T-helper 1 cell treated with Interleukin-12 subunit alpha and Interleukin-12 subunit beta and Interleukin-4 antibody, amounts not matched to agents 30 μg/mL and 1 μg/mL, for 36 hours (primary cell): ENCODE measurements around the gene FBXW9.
"Not testable (repeated sequence)": the region's sequence is repeated elsewhere in the genome, so short reads cannot be mapped to it uniquely, and the experiment has no call there.

Experiments used
- H3K27ac Mint-ChIP-seq: one replicate; pipeline ENCODE4 v1.8.0; 2021; ENCODE audit warnings: mild to moderate bottlenecking, mixed read lengths
- H3K27me3 Mint-ChIP-seq: one replicate; pipeline ENCODE4 v1.8.0; 2021; ENCODE audit warnings: low read depth, mixed read lengths
- H3K36me3 Mint-ChIP-seq: one replicate; pipeline ENCODE4 v1.8.0; 2021; ENCODE audit warnings: low read depth, mixed read lengths
- H3K4me1 Mint-ChIP-seq: one replicate; pipeline ENCODE4 v1.8.0; 2021; ENCODE audit warnings: low read depth, mixed read lengths
- H3K4me3 Mint-ChIP-seq: one replicate; pipeline ENCODE4 v1.8.0; 2021; ENCODE audit warnings: mild to moderate bottlenecking, moderate library complexity, mixed read lengths
- H3K9me3 Mint-ChIP-seq: one replicate; pipeline ENCODE4 v1.8.0; 2021; ENCODE audit warnings: mixed read lengths

Gene FBXW9

DNA sequence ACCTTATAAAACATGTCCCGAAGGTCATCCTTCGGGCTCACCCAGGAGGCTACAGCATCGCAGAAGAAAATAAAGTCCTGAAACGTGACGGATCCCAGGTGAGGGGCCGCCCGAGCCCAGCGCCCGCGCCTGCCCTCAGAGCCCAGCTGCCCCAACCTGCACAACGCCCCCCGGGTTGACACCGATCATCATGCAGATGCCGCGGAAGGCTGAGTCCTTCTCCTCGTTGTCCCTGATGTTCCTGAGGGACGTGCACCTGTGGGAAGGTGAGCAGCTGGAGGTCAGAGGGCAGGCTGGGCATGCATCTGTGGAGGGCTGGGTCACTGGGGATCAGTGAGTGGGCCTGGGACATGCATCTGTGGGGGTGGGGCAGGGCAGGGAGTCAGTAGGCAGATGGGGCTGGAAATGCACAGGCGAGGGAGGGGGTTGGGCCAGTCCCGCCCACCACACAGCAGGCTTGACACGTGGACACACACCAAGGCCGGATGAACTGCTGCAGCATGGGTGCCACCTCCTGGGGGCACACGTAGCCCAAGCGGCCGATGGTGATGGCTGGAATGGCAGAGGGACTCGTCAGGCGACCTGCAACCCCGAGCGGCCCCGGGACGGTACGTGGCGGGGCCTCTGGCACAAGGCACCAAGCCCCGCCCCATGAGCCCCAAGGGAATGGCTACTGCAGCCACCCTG is 5.3 kb upstream of the FBXW9 start:
- Mint-ChIP-seq H3K4me1 (peaks cover 4% of the 10 kb centered on the region), H3K27me3 (no peaks in the 10 kb centered on the region), H3K9me3 (no peaks in the 10 kb centered on the region), H3K36me3 (peaks cover 29% of the 10 kb centered on the region), H3K4me3 (no peak overlapping the region), H3K27ac (no peak overlapping the region)

DNA sequence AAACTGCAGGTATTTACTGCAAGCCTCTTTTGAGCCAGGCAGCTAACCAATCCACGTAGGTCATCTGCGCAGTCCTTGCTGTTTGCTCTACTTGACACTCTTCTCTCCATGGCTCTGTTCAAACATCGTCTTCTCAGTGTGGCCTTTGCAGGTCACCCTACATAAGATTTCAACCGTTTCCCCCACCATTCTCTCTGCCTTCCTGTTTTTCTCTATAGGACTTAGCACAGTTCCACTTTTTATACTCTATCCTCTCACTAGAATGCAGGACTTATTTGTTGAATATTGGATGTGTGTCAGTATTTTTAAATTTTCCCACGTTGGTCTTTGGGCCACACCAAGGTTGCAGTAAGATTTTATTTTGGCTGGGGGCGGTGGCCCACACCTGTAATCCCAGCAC is 1.7 kb upstream of the FBXW9 start:
- Mint-ChIP-seq H3K9me3 (no peaks in the 10 kb centered on the region), H3K4me1 (peaks cover 9% of the 10 kb centered on the region), H3K4me3 (peak overlapping the region; percentile 71), H3K27me3 (no peaks in the 10 kb centered on the region), H3K36me3 (peaks cover 13% of the 10 kb centered on the region), H3K27ac (peak overlapping the region; percentile 80)

DNA sequence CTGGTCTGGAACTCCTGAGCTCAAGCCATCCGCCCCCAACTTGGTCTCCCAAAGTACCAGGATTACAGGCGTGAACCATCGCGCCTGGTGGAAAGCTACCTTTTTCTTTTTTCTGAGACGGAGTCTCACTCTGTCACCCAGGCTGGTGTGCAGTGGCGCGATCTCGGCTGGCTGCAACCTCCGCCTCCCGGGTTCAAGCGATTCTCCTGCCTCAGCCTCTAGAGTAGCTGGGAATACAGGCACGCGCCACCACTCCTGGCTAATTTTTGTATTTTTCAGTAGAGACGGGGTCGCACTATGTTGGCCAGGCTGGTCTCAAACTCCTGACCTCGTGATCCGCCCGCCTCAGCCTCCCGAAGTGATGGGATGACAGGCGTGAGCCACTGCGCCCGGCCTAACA is 994 bp upstream of the FBXW9 start:
- H3K27me3 Mint-ChIP-seq, H3K27ac Mint-ChIP-seq: not testable (repeated sequence)

DNA sequence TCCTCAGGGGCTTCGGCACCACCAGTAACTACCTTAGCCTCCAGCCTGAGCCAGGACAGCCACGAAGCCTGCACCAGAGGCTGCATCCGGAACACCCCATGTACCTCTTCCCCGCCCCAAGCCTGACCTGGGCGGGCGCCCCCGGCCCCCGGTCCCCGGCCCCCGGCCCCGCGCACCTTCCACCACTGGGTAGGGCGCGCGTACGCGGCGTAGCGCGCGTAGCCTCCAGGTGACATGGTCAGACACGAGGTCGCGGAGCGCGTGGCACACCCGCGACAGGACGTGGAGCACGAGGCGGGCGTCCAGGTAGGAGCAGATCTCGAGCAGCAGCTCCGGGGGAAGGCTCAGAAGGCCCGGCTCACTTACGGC is 450 bp downstream of the FBXW9 start:
- no peaks in the 10 kb centered on the region for H3K9me3 Mint-ChIP-seq
- no peaks in the 10 kb centered on the region for H3K27me3 Mint-ChIP-seq
- H3K4me1 Mint-ChIP-seq, result peaks cover 9% of the 10 kb centered on the region
- peak overlapping the region; percentile 88 for H3K4me3 Mint-ChIP-seq
- H3K27ac Mint-ChIP-seq, result peak overlapping the region; percentile 96
- H3K36me3 Mint-ChIP-seq, result peaks cover 8% of the 10 kb centered on the region

More for the DNA sequence above, 994 bp upstream of the FBXW9 start:
- H3K9me3 Mint-ChIP-seq, H3K4me1 Mint-ChIP-seq: not testable (repeated sequence)
- peak overlapping the region; percentile 21 for H3K4me3 Mint-ChIP-seq
- peaks cover 10% of the 10 kb centered on the region for H3K36me3 Mint-ChIP-seq

DNA sequence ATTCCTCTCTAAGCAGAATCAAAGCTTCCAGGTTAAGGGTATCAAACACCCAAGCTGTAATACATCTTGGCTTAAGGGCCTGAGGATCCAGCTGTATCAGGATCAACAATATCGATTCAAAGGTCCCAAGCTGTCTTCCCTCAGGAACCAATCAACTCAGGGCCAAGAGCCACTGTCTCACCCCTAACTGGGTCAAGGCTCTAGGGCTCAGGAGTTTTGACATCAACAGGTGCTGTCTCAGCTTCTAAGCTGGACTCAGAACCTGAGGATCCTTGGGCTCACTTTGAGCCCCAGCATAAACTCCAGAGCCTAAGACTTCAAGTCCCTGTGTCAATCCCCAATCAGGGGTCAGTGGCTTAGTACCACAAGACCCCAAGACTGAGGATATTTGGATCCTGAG is 917 bp downstream of the FBXW9 start:
- Mint-ChIP-seq H3K27ac (no peak overlapping the region), H3K36me3 (peaks cover 8% of the 10 kb centered on the region), H3K4me3 (peak overlapping the region; percentile 65), H3K9me3 (no peaks in the 10 kb centered on the region), H3K27me3 (no peaks in the 10 kb centered on the region), H3K4me1 (peaks cover 9% of the 10 kb centered on the region)

DNA sequence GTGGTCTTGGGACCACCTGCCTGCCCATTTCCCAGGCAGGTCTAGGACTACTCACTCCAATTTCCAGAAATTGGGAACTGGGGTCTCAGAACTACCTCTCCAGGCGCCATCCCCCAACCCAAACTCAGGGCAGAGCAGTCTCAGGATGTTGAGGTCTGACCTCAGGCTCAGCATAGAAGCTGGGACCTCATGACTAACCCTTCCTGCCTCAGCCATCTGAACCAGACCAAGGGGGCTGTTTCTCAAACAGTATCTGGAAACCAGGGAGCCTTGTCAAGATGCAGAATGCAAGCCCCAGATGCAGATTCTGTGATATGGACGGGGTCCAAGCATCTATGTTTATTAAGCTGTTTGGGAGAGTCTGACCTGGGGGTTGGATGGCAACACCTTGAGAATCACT is 1.3 kb downstream of the FBXW9 start:
- H3K4me1 Mint-ChIP-seq, result peaks cover 9% of the 10 kb centered on the region
- H3K9me3 Mint-ChIP-seq, result no peaks in the 10 kb centered on the region
- peaks cover 8% of the 10 kb centered on the region for H3K36me3 Mint-ChIP-seq
- no peaks in the 10 kb centered on the region for H3K27me3 Mint-ChIP-seq
- H3K4me3 Mint-ChIP-seq, result no peak overlapping the region
- peak overlapping the region; percentile 20 for H3K27ac Mint-ChIP-seq

DNA sequence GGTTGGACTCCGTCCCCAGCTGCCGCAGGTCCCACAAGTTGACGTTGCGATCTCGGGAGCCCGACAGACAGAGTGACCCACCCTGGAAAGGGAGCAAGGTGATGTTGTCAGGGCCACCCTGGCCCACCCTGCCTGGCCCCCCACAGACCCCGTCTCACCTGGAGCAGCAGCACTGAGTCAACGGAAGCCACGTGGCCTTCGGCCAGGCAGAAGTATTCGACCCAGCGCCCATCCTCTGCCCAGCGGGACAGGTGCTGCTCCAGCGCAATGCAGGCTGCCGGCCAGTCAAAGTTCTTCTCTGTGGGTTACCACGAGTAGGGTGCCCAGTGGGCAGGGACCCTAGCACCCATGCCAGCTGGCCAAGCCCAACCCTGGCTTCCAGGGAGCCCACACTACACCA is 1.8 kb downstream of the FBXW9 start:
- H3K4me3 Mint-ChIP-seq, result no peak overlapping the region
- H3K9me3 Mint-ChIP-seq, result no peaks in the 10 kb centered on the region
- peak overlapping the region; percentile 20 for H3K27ac Mint-ChIP-seq
- H3K27me3 Mint-ChIP-seq, result no peaks in the 10 kb centered on the region
- peaks cover 9% of the 10 kb centered on the region for H3K4me1 Mint-ChIP-seq
- peaks cover 8% of the 10 kb centered on the region for H3K36me3 Mint-ChIP-seq

DNA sequence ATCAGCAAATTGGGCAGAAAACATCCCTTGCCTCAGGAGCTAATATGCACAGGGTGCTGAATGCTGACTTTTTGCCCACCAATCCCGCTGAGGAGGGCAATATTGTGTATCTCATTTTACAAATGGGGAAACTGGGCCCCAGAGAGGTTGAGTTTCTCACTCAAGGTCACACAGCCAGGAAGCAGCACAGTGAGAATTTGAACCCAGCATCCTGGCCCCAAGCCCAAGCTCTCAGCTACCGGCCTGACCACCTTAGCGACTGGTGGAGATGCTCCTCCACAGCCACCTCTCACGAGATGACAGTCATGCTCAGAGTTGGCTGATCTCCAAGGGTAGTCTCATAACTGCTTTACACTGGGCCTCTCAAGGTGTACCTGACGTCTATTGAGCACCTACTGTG is 3.5 kb downstream of the FBXW9 start:
- peaks cover 7% of the 10 kb centered on the region for H3K4me1 Mint-ChIP-seq
- H3K36me3 Mint-ChIP-seq, result peaks cover 2% of the 10 kb centered on the region
- no peaks in the 10 kb centered on the region for H3K27me3 Mint-ChIP-seq
- H3K27ac Mint-ChIP-seq, result no peak overlapping the region
- no peak overlapping the region for H3K4me3 Mint-ChIP-seq
- no peaks in the 10 kb centered on the region for H3K9me3 Mint-ChIP-seq

DNA sequence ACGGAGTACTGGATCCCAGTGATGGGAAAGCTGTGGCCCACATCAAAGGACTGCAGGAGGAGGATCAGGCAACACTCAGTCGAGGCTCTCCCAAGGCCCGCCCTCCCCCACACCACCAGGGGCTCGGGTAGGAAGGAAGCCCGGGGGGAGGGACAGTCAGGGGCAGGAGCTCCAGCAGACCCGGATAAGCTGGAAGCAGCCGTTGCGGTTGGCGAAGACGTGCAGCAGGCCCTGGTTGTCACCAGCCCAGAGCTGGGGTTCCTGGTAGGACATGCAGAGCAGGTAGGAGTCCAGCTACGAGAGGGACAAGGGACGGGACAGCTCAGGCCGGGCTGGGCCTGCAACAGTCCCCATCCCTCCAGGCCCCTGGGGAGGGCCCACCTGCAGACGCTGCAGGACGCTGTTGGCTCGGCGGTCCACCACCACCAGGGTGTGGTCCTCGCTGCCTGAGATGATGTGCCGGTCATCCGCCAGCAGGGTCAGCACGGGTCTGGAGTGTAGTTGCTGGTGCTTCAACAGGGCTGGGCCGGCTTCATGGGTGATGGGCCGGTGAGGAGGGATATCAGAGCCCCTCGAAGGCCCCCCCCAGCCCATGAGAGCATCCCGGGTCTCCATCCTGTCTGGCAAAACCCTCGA is 6.7 kb downstream of the FBXW9 start:
- Mint-ChIP-seq H3K27ac (no peak overlapping the region), H3K4me3 (no peak overlapping the region), H3K27me3 (no peaks in the 10 kb centered on the region), H3K4me1 (no peaks in the 10 kb centered on the region), H3K36me3 (no peaks in the 10 kb centered on the region), H3K9me3 (no peaks in the 10 kb centered on the region)

DNA sequence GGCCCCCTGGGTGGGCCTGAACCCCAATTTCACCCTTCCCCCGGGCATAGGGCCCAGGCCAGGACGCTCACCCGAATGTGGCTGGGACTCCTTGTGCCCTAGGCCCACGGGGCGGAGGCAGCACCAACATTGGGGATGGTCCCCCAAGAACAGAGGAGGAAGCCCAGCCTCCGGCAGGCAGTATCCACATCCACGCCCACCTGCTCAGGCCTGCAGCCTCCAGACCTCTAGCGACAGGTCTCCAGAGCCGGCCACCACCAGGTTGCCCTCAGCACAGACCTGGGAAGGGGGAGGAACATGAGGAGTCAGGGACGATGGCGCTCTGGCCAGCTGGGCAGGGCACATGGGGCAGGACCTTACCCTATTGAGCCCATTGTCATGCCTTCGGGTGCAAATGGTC is 7.4 kb downstream of the FBXW9 start:
- no peaks in the 10 kb centered on the region for H3K9me3 Mint-ChIP-seq
- H3K4me1 Mint-ChIP-seq, result no peaks in the 10 kb centered on the region
- no peaks in the 10 kb centered on the region for H3K36me3 Mint-ChIP-seq
- no peaks in the 10 kb centered on the region for H3K27me3 Mint-ChIP-seq
- no peak overlapping the region for H3K4me3 Mint-ChIP-seq
- H3K27ac Mint-ChIP-seq, result no peak overlapping the region

DNA sequence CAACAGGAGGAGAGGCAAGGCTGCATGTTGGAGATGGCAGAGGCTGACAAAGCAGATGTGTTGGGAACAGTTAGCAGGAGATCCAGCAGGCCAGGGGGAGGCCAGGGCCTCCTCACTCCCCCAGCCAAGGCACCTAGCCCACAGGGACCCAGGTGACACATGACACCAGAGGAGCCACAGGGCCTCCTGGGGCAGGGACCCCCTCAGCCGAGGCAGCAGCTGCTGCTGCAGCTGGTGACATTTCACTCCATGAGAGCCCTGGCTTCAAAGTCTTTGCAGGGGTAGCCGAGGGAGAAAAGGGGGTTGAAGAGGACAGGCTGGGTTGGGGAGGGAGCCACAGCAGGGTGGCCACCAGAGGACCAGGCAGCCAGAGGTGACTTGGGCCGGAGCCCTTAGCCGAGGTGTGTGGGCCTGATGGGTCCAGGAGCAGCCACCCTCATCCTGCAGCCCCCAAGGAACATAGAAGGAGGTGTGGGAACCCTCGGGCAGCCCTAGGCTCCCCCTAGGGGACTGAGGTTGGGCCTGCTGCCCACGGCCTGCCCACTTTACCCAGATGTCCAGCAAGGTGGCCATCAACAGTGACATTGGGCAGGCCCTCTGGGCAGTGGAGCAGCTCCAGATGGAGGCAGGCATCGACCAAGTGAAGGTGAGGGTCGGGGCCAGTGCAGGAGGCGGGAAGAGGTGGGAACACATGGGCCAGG is 8.8 kb downstream of the FBXW9 start, which contains the start of gene GNG14:
Gene GNG14 (plus strand): TSS at position 503 of the 701 bp plus-strand sequence. CDS start 51 bp downstream, at position 554.
- Mint-ChIP-seq H3K9me3 (no peaks in the 10 kb centered on the region), H3K36me3 (no peaks in the 10 kb centered on the region), H3K27me3 (no peaks in the 10 kb centered on the region), H3K27ac (no peak within 1 kb of the TSS), H3K4me1 (no peaks in the 10 kb centered on the region), H3K4me3 (no peak within 1 kb of the TSS)

DNA sequence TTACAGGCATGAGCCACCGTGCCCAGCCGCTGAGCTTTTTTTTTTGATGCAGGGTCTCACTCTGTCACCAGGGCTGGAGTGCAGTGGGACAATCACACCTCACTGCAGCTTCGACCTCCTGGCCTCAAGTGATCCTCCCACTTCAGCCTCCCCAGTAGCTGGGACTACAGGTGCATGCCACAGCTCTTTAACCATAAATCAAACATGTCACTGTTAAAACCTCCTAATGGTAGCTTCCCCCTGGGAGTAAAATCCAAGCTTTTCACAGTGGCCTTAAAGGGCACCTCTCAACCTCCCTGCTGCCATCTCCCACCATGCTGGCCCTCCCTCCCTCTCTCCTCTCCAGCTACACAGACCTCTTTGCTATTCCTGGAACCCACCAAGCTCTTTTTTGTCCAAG is 10.6 kb downstream of the FBXW9 start:
- Mint-ChIP-seq H3K4me3 (no peak overlapping the region), H3K9me3 (no peaks in the 10 kb centered on the region), H3K4me1 (peaks cover 5% of the 10 kb centered on the region), H3K27ac (no peak overlapping the region), H3K27me3 (no peaks in the 10 kb centered on the region), H3K36me3 (peaks cover 6% of the 10 kb centered on the region)

DNA sequence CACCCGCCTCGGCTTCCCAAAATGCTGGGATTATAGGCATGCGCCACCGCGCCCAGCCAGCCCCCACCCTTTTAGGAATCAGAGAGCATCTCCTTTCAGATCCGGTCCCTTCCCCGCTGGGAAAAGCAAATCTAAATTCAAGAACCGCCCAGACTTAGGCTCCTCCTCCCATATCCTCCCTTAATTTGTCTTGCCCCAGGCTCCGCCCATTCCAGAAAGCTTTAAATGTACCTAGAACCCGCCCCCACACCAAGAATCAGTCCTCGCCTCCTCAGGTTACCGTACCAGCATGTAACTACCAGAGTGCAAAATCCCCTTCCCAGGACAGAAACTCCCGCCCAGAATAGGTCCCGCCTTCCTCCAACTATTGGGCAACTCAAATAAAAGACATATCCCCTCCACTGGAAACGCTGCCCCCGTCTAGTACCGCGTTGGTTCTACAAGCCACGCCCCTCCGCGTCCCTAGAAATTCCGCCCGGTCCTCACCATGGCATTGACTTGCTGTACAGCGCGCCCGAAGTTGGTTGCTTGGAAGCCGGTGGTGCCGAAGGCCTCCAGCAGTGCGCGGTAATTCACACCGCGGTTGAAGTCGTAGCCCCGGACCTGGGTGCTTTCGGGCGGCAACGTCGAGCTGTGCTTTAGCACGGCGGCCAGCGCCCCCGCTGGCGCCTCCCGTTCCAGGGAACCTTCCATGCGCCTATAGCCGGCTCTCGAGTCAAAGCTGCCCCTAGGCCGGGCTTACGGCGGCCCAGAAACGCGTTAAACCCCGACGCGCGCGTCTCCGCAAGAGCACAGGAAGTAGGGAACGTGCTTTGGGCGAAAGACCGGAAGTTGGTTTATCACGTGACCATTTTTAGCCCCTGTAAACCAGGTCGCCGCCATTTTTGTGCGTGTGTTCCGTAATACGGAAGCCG is 15.1 kb downstream of the FBXW9 start, which contains the start of gene DHPS:
Gene DHPS (minus strand): TSS at position 807 of the 914 bp plus-strand sequence. CDS start 114 bp downstream, at position 693.
- peaks cover 13% of the 10 kb centered on the region for H3K4me1 Mint-ChIP-seq
- H3K4me3 Mint-ChIP-seq, result peak within 1 kb of the TSS; percentile 95
- peak within 1 kb of the TSS; percentile 94 for H3K27ac Mint-ChIP-seq
- H3K9me3 Mint-ChIP-seq, result no peaks in the 10 kb centered on the region
- H3K36me3 Mint-ChIP-seq, result peaks cover 24% of the 10 kb centered on the region
- no peaks in the 10 kb centered on the region for H3K27me3 Mint-ChIP-seq

DNA sequence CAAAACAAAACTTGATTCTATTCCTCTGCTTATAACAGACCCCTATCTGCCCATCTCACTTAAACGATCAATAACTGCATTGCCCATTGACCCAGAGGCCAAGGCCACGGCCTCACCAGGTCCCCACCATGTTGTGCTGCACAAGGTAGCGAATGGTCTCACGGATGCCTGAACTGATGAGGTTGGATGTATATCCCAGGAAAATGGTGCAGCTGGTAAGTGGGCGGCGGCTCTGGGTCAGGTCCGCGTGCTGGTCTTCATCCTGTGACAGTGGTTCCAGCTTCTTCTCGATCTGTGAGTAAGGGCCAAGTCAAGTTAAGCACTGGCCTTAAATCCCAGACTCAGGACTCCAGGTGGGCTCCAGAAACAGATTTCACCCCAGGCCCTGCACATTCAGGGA is 16.4 kb downstream of the FBXW9 start:
- Mint-ChIP-seq H3K9me3 (no peaks in the 10 kb centered on the region), H3K4me1 (peaks cover 15% of the 10 kb centered on the region), H3K36me3 (peaks cover 25% of the 10 kb centered on the region), H3K27ac (peak overlapping the region; percentile 49), H3K27me3 (no peaks in the 10 kb centered on the region), H3K4me3 (peak overlapping the region; percentile 95)
